ENCODE measurements around the gene CNPY1.

Gene CNPY1

DNA sequence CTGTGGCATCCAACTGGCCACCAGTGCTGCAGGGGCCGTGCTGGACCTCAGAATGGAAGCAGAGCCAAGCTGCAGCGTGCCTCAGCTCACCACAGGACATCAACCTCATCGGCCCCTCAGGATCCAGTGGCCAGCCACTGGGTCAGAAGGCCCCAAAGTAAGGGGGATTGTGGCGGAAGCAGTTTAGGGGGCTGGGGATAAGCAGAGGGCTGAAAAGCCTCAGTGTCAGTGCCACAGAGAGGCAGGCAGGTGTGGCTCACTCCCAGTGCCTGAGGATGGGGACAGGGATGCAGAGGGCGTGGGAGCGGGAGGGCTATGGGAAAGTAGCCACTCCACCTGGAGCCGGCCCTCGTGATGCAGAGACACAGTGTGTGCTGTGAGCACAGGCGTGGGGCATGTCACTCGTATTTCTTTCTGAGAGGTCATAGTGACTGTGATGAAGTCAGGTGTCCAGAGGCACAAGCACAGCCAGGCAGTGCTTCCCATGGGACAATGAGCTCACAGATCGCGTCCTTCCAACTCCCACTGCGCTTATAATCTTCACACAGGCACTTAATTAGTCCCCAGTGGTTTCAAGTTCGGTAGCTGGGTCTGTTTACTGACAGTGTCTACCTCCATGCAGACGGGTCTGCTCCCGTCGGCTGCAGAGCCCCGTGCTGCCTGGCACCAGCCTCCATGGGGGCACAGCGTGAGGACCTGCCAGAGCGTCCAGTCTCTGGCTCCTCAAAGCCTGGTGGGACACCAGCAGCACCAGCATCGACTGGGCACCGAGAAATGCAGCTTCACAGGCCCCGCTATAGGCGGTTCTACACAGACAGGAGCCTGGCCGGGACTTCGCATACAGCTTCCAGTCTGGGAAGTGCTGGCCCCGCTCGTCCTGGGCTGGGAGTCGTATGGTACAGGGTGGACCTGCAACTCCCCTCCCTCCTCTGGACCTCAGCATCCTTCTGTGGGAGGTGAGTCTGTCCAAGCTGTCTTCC is 42.9 kb upstream of the CNPY1 start:
- no peak for TF ChIP-seq TAF1 (IDR thresholded peaks at IDR 0.05; ENCODE audit: low read depth)
- TF ChIP-seq, protein P1, sequence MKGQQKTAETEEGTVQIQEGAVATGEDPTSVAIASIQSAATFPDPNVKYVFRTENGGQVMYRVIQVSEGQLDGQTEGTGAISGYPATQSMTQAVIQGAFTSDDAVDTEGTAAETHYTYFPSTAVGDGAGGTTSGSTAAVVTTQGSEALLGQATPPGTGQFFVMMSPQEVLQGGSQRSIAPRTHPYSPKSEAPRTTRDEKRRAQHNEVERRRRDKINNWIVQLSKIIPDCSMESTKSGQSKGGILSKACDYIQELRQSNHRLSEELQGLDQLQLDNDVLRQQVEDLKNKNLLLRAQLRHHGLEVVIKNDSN (IDR thresholded peaks at IDR 0.05): no peak
- TF ChIP-seq NFIC (IDR thresholded peaks at IDR 0.05): no peak

DNA sequence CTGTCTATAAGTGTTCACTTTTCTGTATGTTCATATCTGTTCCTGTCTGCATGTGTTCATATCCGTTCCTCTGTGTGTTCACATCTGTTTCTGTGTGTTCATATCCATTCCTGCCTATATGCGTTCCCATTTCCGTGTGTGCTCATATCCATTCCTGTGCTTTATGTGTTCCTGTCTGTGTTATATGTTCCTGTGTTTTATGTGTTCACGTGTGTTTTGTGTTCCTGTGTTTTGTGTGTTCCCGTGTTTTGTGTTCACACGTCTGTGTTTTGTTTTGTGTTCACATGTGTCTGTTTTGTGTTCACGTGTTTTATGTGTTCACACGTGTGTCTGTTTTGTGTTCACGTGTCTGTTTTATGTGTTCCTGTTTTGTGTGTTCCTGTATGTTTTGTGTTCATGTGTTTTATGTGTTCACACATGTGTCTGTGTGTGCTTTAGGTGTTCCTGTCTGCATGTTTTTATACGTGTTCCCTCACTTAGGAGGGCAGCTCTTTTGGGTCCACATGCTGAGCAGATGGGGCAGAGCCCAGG is 42.2 kb upstream of the CNPY1 start:
- TF ChIP-seq ZBTB7A (IDR thresholded peaks at IDR 0.05; ENCODE audit: low read depth) (no peak), CREB1 (IDR thresholded peaks at IDR 0.05; ENCODE audit: low read depth) (no peak), TCF12 (IDR thresholded peaks at IDR 0.05; ENCODE audit: low read depth) (no peak), CEBPB (IDR thresholded peaks at IDR 0.05) (no peak), EGR1 (IDR thresholded peaks at IDR 0.05) (no peak), RAD21 (IDR thresholded peaks at IDR 0.05; ENCODE audit: low read depth) (no peak), TAF1 (IDR thresholded peaks at IDR 0.05; ENCODE audit: low read depth) (no peak), FOXM1 (IDR thresholded peaks at IDR 0.05; ENCODE audit: borderline replicate concordance, low read depth) (no peak), TEAD4 (IDR thresholded peaks at IDR 0.05) (no peak), EP300 (IDR thresholded peaks at IDR 0.05; ENCODE audit: borderline replicate concordance) (no peak), REST (IDR thresholded peaks at IDR 0.05; ENCODE audit: low read depth) (no peak), NFIC (IDR thresholded peaks at IDR 0.05) (no peak), YY1 (IDR thresholded peaks at IDR 0.05; ENCODE audit: low read depth) (no peak)
- TF ChIP-seq, protein P2, sequence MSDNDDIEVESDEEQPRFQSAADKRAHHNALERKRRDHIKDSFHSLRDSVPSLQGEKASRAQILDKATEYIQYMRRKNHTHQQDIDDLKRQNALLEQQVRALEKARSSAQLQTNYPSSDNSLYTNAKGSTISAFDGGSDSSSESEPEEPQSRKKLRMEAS (IDR thresholded peaks at IDR 0.05): no peak
- TF ChIP-seq, protein P1 (IDR thresholded peaks at IDR 0.05): no peak

- TF ChIP-seq, protein P1 (IDR thresholded peaks at IDR 0.05): no peak
- no peak for TF ChIP-seq ZBTB7A (IDR thresholded peaks at IDR 0.05; ENCODE audit: low read depth)
- TF ChIP-seq NFIC (IDR thresholded peaks at IDR 0.05): no peak
- no peak for TF ChIP-seq RAD21 (IDR thresholded peaks at IDR 0.05; ENCODE audit: low read depth)
- no peak for TF ChIP-seq REST (IDR thresholded peaks at IDR 0.05; ENCODE audit: low read depth)
Measured at GRCh38 chr7:155587486-155587885, 41.1 kb upstream of the CNPY1 start.

DNA sequence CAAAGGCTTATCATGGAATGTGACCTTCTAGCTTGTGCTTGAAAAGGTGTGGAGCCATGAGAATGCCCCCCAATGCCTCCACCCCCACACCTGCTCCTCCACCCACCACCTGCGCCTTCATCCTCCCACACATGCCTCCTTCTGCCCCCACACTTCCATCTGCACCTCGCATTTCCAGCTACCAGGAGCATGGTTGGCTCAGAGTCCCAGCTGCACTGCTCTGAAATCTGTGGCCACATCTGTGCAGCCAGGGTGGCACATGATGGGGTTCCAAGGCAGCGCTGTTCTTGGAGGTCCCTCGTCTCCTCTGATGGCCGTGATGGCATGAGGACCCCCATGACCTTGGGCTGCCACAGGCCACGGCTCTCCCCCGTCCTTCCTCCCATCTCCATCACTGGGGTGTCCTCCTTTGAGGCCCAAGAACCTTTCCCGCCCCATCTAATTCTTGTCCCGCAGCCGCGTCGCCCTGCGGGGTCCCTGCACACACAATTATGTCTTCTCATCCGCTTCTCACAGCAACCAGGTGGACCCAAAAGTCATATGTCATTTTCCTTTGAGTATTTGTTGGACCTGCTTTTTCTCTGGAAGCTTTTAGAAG is 40.6 kb upstream of the CNPY1 start:
- TF ChIP-seq RAD21 (IDR thresholded peaks at IDR 0.05; ENCODE audit: low read depth) (no peak), TAF1 (IDR thresholded peaks at IDR 0.05; ENCODE audit: low read depth) (no peak), TEAD4 (IDR thresholded peaks at IDR 0.05) (no peak), YY1 (IDR thresholded peaks at IDR 0.05; ENCODE audit: low read depth) (no peak), FOXM1 (IDR thresholded peaks at IDR 0.05; ENCODE audit: borderline replicate concordance, low read depth) (no peak), TCF12 (IDR thresholded peaks at IDR 0.05; ENCODE audit: low read depth) (no peak), REST (IDR thresholded peaks at IDR 0.05; ENCODE audit: low read depth) (no peak), NFIC (IDR thresholded peaks at IDR 0.05) (no peak)
- TF ChIP-seq, protein P2 (IDR thresholded peaks at IDR 0.05): no peak
- TF ChIP-seq, protein P1 (IDR thresholded peaks at IDR 0.05): no peak
